GM12864 (cell line): ENCODE measurements around the gene HP1BP3.
"Not testable (repeated sequence)": the region's sequence is repeated elsewhere in the genome, so short reads cannot be mapped to it uniquely, and the experiment has no call there.

ENCODE experiments used
- DNase-seq: peaks from one replicate; pipeline ENCODE4 v3.0.0-alpha.2; 2011; ENCODE audit warnings: low read depth
- H3K4me3 ChIP-seq: 2 replicates; pipeline ENCODE4 v1.5.1; 2011; ENCODE audit warnings: mild to moderate bottlenecking, low read depth, low read length, control low read depth
- CTCF ChIP-seq: IDR thresholded peaks from 2 replicates; pipeline ENCODE4 v1.5.1; 2011; ENCODE audit warnings: low read depth, mild to moderate bottlenecking, moderate library complexity, low read length, control low read depth, inconsistent platforms; ENCODE audit errors: missing control alignments

Gene HP1BP3

DNA sequence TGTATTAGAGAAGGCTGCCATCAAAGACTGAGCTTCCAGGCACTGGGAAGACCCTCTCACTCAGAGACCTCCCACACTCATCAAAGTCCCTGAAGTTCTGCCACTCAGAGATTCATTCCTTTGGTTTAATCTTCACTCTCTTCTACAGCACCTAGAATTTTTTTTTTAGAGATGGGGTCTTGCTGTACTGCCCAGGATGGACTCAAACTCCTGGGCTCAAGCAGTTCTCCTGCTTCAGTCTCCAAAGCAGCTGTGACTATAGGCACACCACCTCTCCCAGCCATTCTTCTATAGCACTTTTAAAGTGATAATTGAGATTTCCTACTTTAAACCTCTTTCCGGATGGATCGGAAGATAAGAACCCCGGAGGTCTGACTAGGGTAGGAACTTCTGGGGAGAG lies 3.7 kb upstream of the HP1BP3 start:
- H3K4me3 ChIP-seq: no peak overlapping the region
- TF ChIP-seq CTCF: no peak
- no peak for DNase-seq

GRCh38 chr1:20789598-20789997 lies 2.5 kb upstream of the HP1BP3 start:
- not testable (repeated sequence) for H3K4me3 ChIP-seq

DNA sequence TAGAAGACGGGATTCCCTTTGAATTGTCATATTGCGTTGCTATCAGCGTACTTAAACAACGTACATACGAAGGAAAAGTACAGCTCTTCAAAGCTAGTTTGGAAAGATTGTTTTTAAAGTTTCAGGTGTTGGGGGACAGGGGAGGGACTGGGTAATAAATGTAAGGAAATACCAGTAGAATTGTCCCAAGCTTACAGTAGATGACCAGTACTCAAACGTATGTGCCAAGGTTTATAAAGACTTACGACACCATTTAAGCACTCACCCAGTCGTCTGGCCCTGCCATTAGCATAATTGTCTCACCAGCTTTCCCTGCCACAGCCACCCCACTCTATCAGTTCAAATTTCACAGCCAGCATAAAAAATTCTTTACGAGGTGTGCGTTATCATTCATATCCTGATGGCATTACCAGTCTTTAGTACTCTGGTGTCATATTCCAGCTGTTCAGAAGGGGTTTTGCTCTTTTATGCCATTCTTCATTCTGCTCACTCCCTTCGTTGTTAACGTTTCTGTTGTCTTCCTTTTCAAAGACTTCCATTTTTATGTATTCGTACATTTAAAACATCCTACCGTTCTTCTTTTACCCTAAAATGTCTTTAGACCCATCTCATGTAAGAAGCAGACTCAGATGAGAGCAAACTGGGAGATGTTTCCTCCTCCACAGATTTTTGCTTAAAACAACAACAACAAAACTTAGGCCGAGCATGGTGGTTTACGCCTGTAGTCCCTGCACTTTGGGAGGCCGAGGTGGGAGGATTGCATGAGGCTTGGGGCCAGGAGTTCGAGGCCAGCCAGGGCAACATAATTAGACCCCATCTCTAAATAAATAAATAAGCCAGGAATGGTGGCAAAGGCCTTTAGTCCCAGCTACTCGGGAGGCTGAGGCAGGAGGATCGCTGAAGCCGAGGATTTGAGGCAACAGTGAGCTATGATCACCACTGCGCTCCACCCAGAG lies 1.0 kb upstream of the HP1BP3 start:
- no peak for DNase-seq
- H3K4me3 ChIP-seq: peak overlapping the region; percentile 78
- TF ChIP-seq CTCF: no peak

More at GRCh38 chr1:20789598-20789997, 2.5 kb upstream of the HP1BP3 start:
- not testable (repeated sequence) for DNase-seq

DNA sequence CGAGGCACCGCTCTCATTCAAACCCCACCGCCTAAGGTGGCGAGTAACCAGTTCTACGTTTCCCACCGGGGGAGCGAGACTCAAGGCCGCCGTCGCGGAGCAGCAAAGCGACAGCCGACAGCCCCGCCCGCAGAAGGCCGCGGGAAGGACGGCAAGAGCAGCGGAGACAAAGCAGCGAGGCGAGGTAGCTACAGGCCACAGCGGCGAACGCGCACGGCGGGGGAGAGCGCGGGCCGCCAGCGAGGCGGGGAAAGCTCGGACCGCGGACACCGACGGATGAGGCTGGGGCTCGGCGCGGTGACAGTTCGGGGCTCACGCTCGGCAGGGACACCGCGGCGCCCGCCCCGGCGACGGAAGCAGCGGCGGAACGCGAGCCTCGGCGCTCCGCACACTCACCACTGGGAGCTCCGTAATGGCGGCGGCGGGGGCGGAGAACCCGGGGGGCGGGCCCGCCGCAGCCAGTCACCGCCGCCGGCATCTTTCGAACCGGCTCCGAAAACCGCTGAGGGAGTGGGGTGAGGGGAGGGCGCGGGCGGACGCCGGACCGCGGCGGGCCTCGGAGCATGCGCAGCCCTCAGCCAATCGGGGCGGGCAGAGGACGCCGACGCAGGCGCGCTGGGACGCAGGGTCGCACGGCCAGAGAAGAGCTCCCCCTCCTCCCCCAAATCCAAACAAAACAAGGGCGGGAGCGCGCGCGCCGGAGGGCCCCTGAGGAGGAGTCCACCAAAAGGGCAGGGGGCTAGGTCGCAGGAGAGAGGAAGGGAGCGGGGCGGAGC lies 666 bp downstream of the HP1BP3 start:
- peak overlapping the region; percentile 78 for H3K4me3 ChIP-seq
- TF ChIP-seq CTCF: no peak
- peak; percentile 64 for DNase-seq

- TF ChIP-seq CTCF: no peak
- H3K4me3 ChIP-seq: peak overlapping the region; percentile 78
- no peak for DNase-seq
Measured at GRCh38 chr1:20785907-20786252, 1.2 kb downstream of the HP1BP3 start.

- no peak for DNase-seq
- H3K4me3 ChIP-seq: no peak overlapping the region
- no peak for TF ChIP-seq CTCF
Measured at GRCh38 chr1:20775700-20776099, 11.4 kb downstream of the HP1BP3 start.

GRCh38 chr1:20771780-20772179 lies 15.3 kb downstream of the HP1BP3 start:
- no peak for TF ChIP-seq CTCF
- DNase-seq: no peak
- H3K4me3 ChIP-seq: no peak overlapping the region
